OCI-LY3 (cell line): ENCODE measurements around the gene SEPTIN14.
"Not testable (repeated sequence)": the region's sequence is repeated elsewhere in the genome, so short reads cannot be mapped to it uniquely, and the experiment has no call there.

Experiments used
- H2AFZ ChIP-seq: fragments of 200-600, 300-600 bp; shearing (Covaris generic); 2 replicates; pipeline ENCODE4 v1.6.0; 2014; ENCODE audit warnings: antibody characterized with exemption, low read depth, low read length
- H3K27ac ChIP-seq: fragments of 200-600, 300-600 bp; sonication (generic); 2 replicates; pipeline ENCODE4 v1.5.1; 2014; ENCODE audit warnings: mild to moderate bottlenecking, low read length, moderate library complexity, mixed read lengths
- H3K27me3 ChIP-seq: fragments of 200-600, 300-600 bp; sonication (generic); 2 replicates; pipeline ENCODE4 v1.6.1; 2014; ENCODE audit warnings: low read depth, low read length, mixed read lengths
- H3K36me3 ChIP-seq: fragments of 200-600, 300-600 bp; sonication (generic); replicated peaks from 2 replicates; pipeline ENCODE3; 2014; ENCODE audit warnings: low read depth, low read length, mixed read lengths
- H3K4me1 ChIP-seq: fragments of 300-600, 200-600 bp; sonication (generic); 2 replicates; pipeline ENCODE4 v1.6.1; 2014; ENCODE audit warnings: low read length, mixed read lengths
- H3K4me2 ChIP-seq: fragments of 200-600, 300-600 bp; sonication (generic); 2 replicates; pipeline ENCODE4 v1.6.1; 2014; ENCODE audit warnings: low read length, mixed read lengths
- H3K4me3 ChIP-seq: fragments of 300-600, 200-600 bp; sonication (generic); 2 replicates; pipeline ENCODE4 v1.5.1; 2014; ENCODE audit warnings: antibody characterized with exemption, mild to moderate bottlenecking, low read length, moderate library complexity
- H3K79me2 ChIP-seq: fragments of 300-600, 200-600 bp; shearing (Covaris generic); 2 replicates; pipeline ENCODE4 v1.6.1; 2014; ENCODE audit warnings: mild to moderate bottlenecking, low read length, mixed read lengths
- H3K9ac ChIP-seq: fragments of 300-600, 200-600 bp; shearing (Covaris generic); 2 replicates; pipeline ENCODE4 v1.6.0; 2014; ENCODE audit warnings: mild to moderate bottlenecking, low read length, moderate library complexity
- H3K9me3 ChIP-seq: fragments of 200-600, 300-600 bp; shearing (Covaris generic); 2 replicates; pipeline ENCODE4 v1.6.1; 2014; ENCODE audit warnings: low read length, mixed read lengths; ENCODE audit not compliant: insufficient read depth
- H4K20me1 ChIP-seq: fragments of 200-600, 300-600 bp; sonication (generic); 2 replicates; pipeline ENCODE4 v1.6.1; 2016; ENCODE audit warnings: low read length, mixed read lengths; ENCODE audit not compliant: insufficient read depth
- CTCF ChIP-seq: fragments of 200-600, 300-600 bp; sonication (generic); IDR thresholded peaks from 2 replicates; pipeline ENCODE4 v1.5.1; 2014; ENCODE audit warnings: antibody characterized with exemption, low read length, low read depth
- EZH2phosphoT487 ChIP-seq: fragments of 200-600 bp; shearing (Covaris generic); IDR thresholded peaks from 2 replicates; pipeline ENCODE4 v1.6.1; 2018; ENCODE audit warnings: antibody characterized with exemption, mixed run types, low read depth

Gene SEPTIN14

GRCh38 chr7:55792048-55792447 is 70.5 kb downstream of the SEPTIN14 start:
- no peaks in the 10 kb centered on the region for H4K20me1 ChIP-seq
- no peaks in the 10 kb centered on the region for H3K9me3 ChIP-seq
- TF ChIP-seq EZH2phosphoT487: no peak
- no peak for TF ChIP-seq CTCF
- no peak overlapping the region for H3K4me3 ChIP-seq
- no peaks in the 10 kb centered on the region for H3K4me1 ChIP-seq
- no peak overlapping the region for H3K27ac ChIP-seq
- no peaks in the 10 kb centered on the region for H3K79me2 ChIP-seq
- no peak overlapping the region for H2AFZ ChIP-seq
- H3K36me3 ChIP-seq: no peaks in the 10 kb centered on the region
- H3K27me3 ChIP-seq: no peaks in the 10 kb centered on the region
- no peak overlapping the region for H3K4me2 ChIP-seq
- no peak overlapping the region for H3K9ac ChIP-seq

- H2AFZ ChIP-seq: no peak overlapping the region
- no peaks in the 10 kb centered on the region for H3K4me1 ChIP-seq
- no peaks in the 10 kb centered on the region for H3K9me3 ChIP-seq
- no peaks in the 10 kb centered on the region for H3K36me3 ChIP-seq
- no peak overlapping the region for H3K27ac ChIP-seq
- H3K79me2 ChIP-seq: no peaks in the 10 kb centered on the region
- no peaks in the 10 kb centered on the region for H4K20me1 ChIP-seq
- H3K9ac ChIP-seq: no peak overlapping the region
- no peak overlapping the region for H3K4me2 ChIP-seq
- TF ChIP-seq EZH2phosphoT487: no peak
- no peak for TF ChIP-seq CTCF
- H3K4me3 ChIP-seq: no peak overlapping the region
- no peaks in the 10 kb centered on the region for H3K27me3 ChIP-seq
These were observed 74.8 kb downstream of the SEPTIN14 start for GRCh38 chr7:55787796-55788195.

- Histone ChIP-seq H3K79me2 (no peaks in the 10 kb centered on the region), H3K4me2 (no peak overlapping the region), H3K36me3 (no peaks in the 10 kb centered on the region), H3K4me3 (no peak overlapping the region), H3K4me1 (no peaks in the 10 kb centered on the region), H3K27me3 (no peaks in the 10 kb centered on the region), H4K20me1 (no peaks in the 10 kb centered on the region), H3K9ac (no peak overlapping the region), H3K27ac (no peak overlapping the region), H3K9me3 (no peaks in the 10 kb centered on the region), H2AFZ (no peak overlapping the region)
- TF ChIP-seq CTCF (no peak), EZH2phosphoT487 (no peak)
These were observed 75.7 kb downstream of the SEPTIN14 start for GRCh38 chr7:55786901-55787300.

GRCh38 chr7:55785444-55785843 is 77.1 kb downstream of the SEPTIN14 start:
- H3K36me3 ChIP-seq, H3K9ac ChIP-seq, H3K79me2 ChIP-seq, H3K27me3 ChIP-seq, H4K20me1 ChIP-seq, H3K27ac ChIP-seq, H2AFZ ChIP-seq, H3K4me2 ChIP-seq, H3K9me3 ChIP-seq, H3K4me1 ChIP-seq, H3K4me3 ChIP-seq: not testable (repeated sequence)

GRCh38 chr7:55784151-55784550 is 78.4 kb downstream of the SEPTIN14 start:
- H3K36me3 ChIP-seq: no peaks in the 10 kb centered on the region
- no peak overlapping the region for H3K4me3 ChIP-seq
- H3K9ac ChIP-seq: no peak overlapping the region
- H3K27me3 ChIP-seq: no peaks in the 10 kb centered on the region
- no peaks in the 10 kb centered on the region for H4K20me1 ChIP-seq
- no peaks in the 10 kb centered on the region for H3K79me2 ChIP-seq
- H2AFZ ChIP-seq: no peak overlapping the region
- H3K9me3 ChIP-seq: no peaks in the 10 kb centered on the region
- H3K4me2 ChIP-seq: no peak overlapping the region
- no peak overlapping the region for H3K27ac ChIP-seq
- no peak for TF ChIP-seq EZH2phosphoT487
- TF ChIP-seq CTCF: no peak
- H3K4me1 ChIP-seq: no peaks in the 10 kb centered on the region
